Activated CD8-positive, alpha-beta memory T cell treated with anti-CD3 and anti-CD28 coated beads for 48 hours (primary cell): ENCODE measurements around the gene STAG1.
"Not testable (repeated sequence)": the region's sequence is repeated elsewhere in the genome, so short reads cannot be mapped to it uniquely, and the experiment has no call there.

ENCODE experiments used
- DNase-seq, 3 experiments: peaks; one replicate each; pipeline ENCODE4 v3.0.0-alpha.2; 2020; ENCODE audit warnings: low read depth in 2 of 3, low spot score in 2 of 3

Gene STAG1

GRCh38 chr3:136514533-136514932 is 237.6 kb downstream of the STAG1 start:
- not testable (repeated sequence) for DNase-seq

- DNase-seq = no peak
Observed at GRCh38 chr3:136513367-136513766, 238.8 kb downstream of the STAG1 start.

GRCh38 chr3:136512381-136512780 is 239.8 kb downstream of the STAG1 start:
- DNase-seq = no peak

- no peak for DNase-seq
Observed at GRCh38 chr3:136505676-136506075, 246.5 kb downstream of the STAG1 start.

GRCh38 chr3:136503056-136503455 is 249.1 kb downstream of the STAG1 start:
- DNase-seq = no peak

- DNase-seq = no peak
Observed at GRCh38 chr3:136498919-136499447, 253.2 kb downstream of the STAG1 start.

GRCh38 chr3:136495213-136495612 is 257.0 kb downstream of the STAG1 start:
- no peak for DNase-seq

- no peak for DNase-seq
Observed at GRCh38 chr3:136490646-136491405, 261.4 kb downstream of the STAG1 start.

- DNase-seq = no peak
Observed at GRCh38 chr3:136485777-136486176, 266.4 kb downstream of the STAG1 start.

- DNase-seq = no peak
Observed at GRCh38 chr3:136476280-136476679, 275.9 kb downstream of the STAG1 start.

GRCh38 chr3:136474876-136475275 is 277.3 kb downstream of the STAG1 start:
- not testable (repeated sequence) for DNase-seq

- no peak for DNase-seq
Observed at GRCh38 chr3:136473716-136474326, 278.4 kb downstream of the STAG1 start.

GRCh38 chr3:136465296-136465695 is 286.9 kb downstream of the STAG1 start:
- no peak for DNase-seq

- no peak for DNase-seq
Observed at GRCh38 chr3:136464502-136464901, 287.7 kb downstream of the STAG1 start.

- DNase-seq = no peak
Observed at GRCh38 chr3:136463170-136463569, 289.0 kb downstream of the STAG1 start.

- no peak for DNase-seq
Observed at GRCh38 chr3:136457793-136458192, 294.4 kb downstream of the STAG1 start.

- no peak for DNase-seq
Observed at GRCh38 chr3:136456196-136456595, 296.0 kb downstream of the STAG1 start.

- no peak for DNase-seq
Observed at GRCh38 chr3:136444581-136444980, 307.6 kb downstream of the STAG1 start.

- no peak for DNase-seq
Observed at GRCh38 chr3:136437043-136437442, 315.1 kb downstream of the STAG1 start.

GRCh38 chr3:136434429-136434828 is 317.7 kb downstream of the STAG1 start:
- DNase-seq = no peak

GRCh38 chr3:136432685-136433084 is 319.5 kb downstream of the STAG1 start:
- DNase-seq = no peak

- no peak for DNase-seq
Observed at GRCh38 chr3:136428167-136428566, 324.0 kb downstream of the STAG1 start.

- DNase-seq = no peak
Observed at GRCh38 chr3:136427236-136427635, 324.9 kb downstream of the STAG1 start.
